ENCODE measurements around the gene PTCHD4.

The PTCHD4 gene

GRCh38 chr6:48111143-48111506 lies at the start of gene PTCHD4:
Gene PTCHD4, minus strand, starts transcription at chr6:48111197. Its CDS starts 42,240 bp downstream, at chr6:48068957.
- no peaks in the 10 kb centered on the region for H3K27me3 Mint-ChIP-seq (ENCODE audit: low read depth)
- peaks cover 2% of the 10 kb centered on the region for H3K9me3 Mint-ChIP-seq
- no peaks in the 10 kb centered on the region for H3K36me3 Mint-ChIP-seq (ENCODE audit: low read depth)
- TF ChIP-seq CTCF (IDR thresholded peaks at IDR 0.05; ENCODE audit: unreplicated experiment in 3 of 3), result no peak
- H3K27ac Mint-ChIP-seq, result no peak within 1 kb of the TSS
- peak within 1 kb of the TSS; percentile 10 to 68 (median 49) for H3K4me3 Mint-ChIP-seq
- no peaks in the 10 kb centered on the region for H3K4me1 Mint-ChIP-seq

- TF ChIP-seq CTCF (IDR thresholded peaks at IDR 0.05; ENCODE audit: unreplicated experiment in 3 of 3), result no peak
- H3K9me3 Mint-ChIP-seq, result peaks cover 33% of the 10 kb centered on the region
- H3K4me3 Mint-ChIP-seq, result no peak overlapping the region
- no peaks in the 10 kb centered on the region for H3K27me3 Mint-ChIP-seq (ENCODE audit: low read depth)
- no peak overlapping the region for H3K27ac Mint-ChIP-seq
- no peaks in the 10 kb centered on the region for H3K4me1 Mint-ChIP-seq
- no peaks in the 10 kb centered on the region for H3K36me3 Mint-ChIP-seq (ENCODE audit: low read depth)
These were observed 40.1 kb upstream of the PTCHD4 start for GRCh38 chr6:48151142-48151541.

- Mint-ChIP-seq H3K9me3 (peaks cover 33% of the 10 kb centered on the region), H3K36me3 (ENCODE audit: low read depth) (no peaks in the 10 kb centered on the region), H3K27me3 (ENCODE audit: low read depth) (no peaks in the 10 kb centered on the region), H3K27ac (no peak overlapping the region), H3K4me3 (no peak overlapping the region), H3K4me1 (no peaks in the 10 kb centered on the region)
- TF ChIP-seq CTCF (IDR thresholded peaks at IDR 0.05; ENCODE audit: unreplicated experiment in 3 of 3), result no peak
These were observed 39.7 kb upstream of the PTCHD4 start for GRCh38 chr6:48150701-48151100.

- no peaks in the 10 kb centered on the region for H3K36me3 Mint-ChIP-seq (ENCODE audit: low read depth)
- peaks cover 3% of the 10 kb centered on the region for H3K4me1 Mint-ChIP-seq
- H3K9me3 Mint-ChIP-seq, result peaks cover 12% of the 10 kb centered on the region
- no peak overlapping the region for H3K27ac Mint-ChIP-seq
- no peaks in the 10 kb centered on the region for H3K27me3 Mint-ChIP-seq (ENCODE audit: low read depth)
- no peak for TF ChIP-seq CTCF (IDR thresholded peaks at IDR 0.05; ENCODE audit: unreplicated experiment in 3 of 3)
- H3K4me3 Mint-ChIP-seq, result no peak overlapping the region
These were observed 36.1 kb upstream of the PTCHD4 start for GRCh38 chr6:48147051-48147450.

GRCh38 chr6:48144021-48144420 lies 33.0 kb upstream of the PTCHD4 start:
- no peaks in the 10 kb centered on the region for H3K27me3 Mint-ChIP-seq (ENCODE audit: low read depth)
- H3K4me3 Mint-ChIP-seq, result no peak overlapping the region
- peaks cover 3% of the 10 kb centered on the region for H3K4me1 Mint-ChIP-seq
- H3K36me3 Mint-ChIP-seq (ENCODE audit: low read depth), result no peaks in the 10 kb centered on the region
- no peak for TF ChIP-seq CTCF (IDR thresholded peaks at IDR 0.05; ENCODE audit: unreplicated experiment in 3 of 3)
- no peaks in the 10 kb centered on the region for H3K9me3 Mint-ChIP-seq
- no peak overlapping the region for H3K27ac Mint-ChIP-seq

GRCh38 chr6:48141975-48142374 lies 31.0 kb upstream of the PTCHD4 start:
- Mint-ChIP-seq H3K27ac (no peak overlapping the region), H3K4me3 (no peak overlapping the region), H3K27me3 (ENCODE audit: low read depth) (no peaks in the 10 kb centered on the region), H3K36me3 (ENCODE audit: low read depth) (no peaks in the 10 kb centered on the region), H3K4me1 (peaks cover 3% of the 10 kb centered on the region), H3K9me3 (no peaks in the 10 kb centered on the region)
- no peak for TF ChIP-seq CTCF (IDR thresholded peaks at IDR 0.05; ENCODE audit: unreplicated experiment in 3 of 3)
